Lower leg skin (tissue), 3 donors: ENCODE measurements around the gene MUC5AC.

Experiments used
- POLR2A ChIP-seq, 2 donors: fragments of 450-650 bp; IDR thresholded peaks; one replicate each; pipeline ENCODE4 v1.6.1; 2016 to 2017; ENCODE audit warnings: antibody characterized with exemption in 2 of 2, mild to moderate bottlenecking in 1 of 2, moderate library complexity in 1 of 2
- TF ChIP-seq, protein P1 (sequence below), 3 donors: fragments of 450-650 bp; IDR thresholded peaks; one replicate each; pipeline ENCODE4 v1.5.1; 2016; ENCODE audit warnings: antibody characterized with exemption in 3 of 3, mild to moderate bottlenecking in 3 of 3, moderate library complexity in 2 of 3

DNA sequence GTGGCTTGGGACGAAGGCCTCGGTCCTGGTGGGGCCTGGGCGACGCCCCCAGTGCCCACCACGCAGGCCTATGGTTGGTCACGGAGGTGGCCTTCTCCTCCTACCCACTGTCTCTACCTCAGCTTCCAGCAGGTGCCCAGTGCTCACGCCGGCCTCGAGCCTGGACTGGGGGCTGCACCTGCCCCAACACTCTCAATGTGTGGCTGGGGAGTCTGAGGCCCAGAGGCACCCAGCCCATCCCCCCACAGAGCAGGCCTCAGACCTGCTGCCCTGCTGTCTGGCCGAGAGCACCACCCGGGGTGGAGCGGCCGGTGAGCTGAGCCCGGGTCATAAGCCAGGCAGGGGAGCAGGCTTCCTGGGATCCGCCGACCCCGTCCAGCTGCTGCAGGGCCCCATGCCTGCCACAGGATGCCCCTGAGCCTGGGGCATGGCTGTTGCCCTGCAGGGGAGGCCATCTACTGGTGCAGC lies 28.6 kb upstream of the MUC5AC start:
- TF ChIP-seq, protein P1, sequence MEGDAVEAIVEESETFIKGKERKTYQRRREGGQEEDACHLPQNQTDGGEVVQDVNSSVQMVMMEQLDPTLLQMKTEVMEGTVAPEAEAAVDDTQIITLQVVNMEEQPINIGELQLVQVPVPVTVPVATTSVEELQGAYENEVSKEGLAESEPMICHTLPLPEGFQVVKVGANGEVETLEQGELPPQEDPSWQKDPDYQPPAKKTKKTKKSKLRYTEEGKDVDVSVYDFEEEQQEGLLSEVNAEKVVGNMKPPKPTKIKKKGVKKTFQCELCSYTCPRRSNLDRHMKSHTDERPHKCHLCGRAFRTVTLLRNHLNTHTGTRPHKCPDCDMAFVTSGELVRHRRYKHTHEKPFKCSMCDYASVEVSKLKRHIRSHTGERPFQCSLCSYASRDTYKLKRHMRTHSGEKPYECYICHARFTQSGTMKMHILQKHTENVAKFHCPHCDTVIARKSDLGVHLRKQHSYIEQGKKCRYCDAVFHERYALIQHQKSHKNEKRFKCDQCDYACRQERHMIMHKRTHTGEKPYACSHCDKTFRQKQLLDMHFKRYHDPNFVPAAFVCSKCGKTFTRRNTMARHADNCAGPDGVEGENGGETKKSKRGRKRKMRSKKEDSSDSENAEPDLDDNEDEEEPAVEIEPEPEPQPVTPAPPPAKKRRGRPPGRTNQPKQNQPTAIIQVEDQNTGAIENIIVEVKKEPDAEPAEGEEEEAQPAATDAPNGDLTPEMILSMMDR (IDR thresholded peaks at IDR 0.05) = no peak
- TF ChIP-seq POLR2A (IDR thresholded peaks at IDR 0.05) = no peak
